IgD-negative memory B cell (primary cell): ENCODE results near the gene CEBPE. TPM values are rescaled to one million over a fixed set of nuclear protein-coding genes. Genes with fewer than 3 reads are reported as not detected.
"Not testable (repeated sequence)": the region's sequence is repeated elsewhere in the genome, so short reads cannot be mapped to it uniquely, and the experiment has no call there.

Experiments used
- H3K27ac Mint-ChIP-seq, 3 donors: one replicate each; pipeline ENCODE4 v1.8.0; 2020 to 2022; ENCODE audit warnings: mild to moderate bottlenecking in 3 of 3, mixed read lengths in 3 of 3, moderate library complexity in 1 of 3
- H3K27me3 Mint-ChIP-seq: one replicate; pipeline ENCODE4 v1.8.0; 2021; ENCODE audit warnings: mixed read lengths
- H3K36me3 Mint-ChIP-seq: one replicate; pipeline ENCODE4 v1.8.0; 2020; ENCODE audit warnings: mild to moderate bottlenecking, mixed read lengths
- H3K4me1 Mint-ChIP-seq, 3 donors: one replicate each; pipeline ENCODE4 v1.8.0; 2020 to 2022; ENCODE audit warnings: mixed read lengths in 3 of 3, mild to moderate bottlenecking in 1 of 3
- H3K4me3 Mint-ChIP-seq, 4 donors: one replicate each; pipeline ENCODE4 v1.8.0; 2020 to 2022; ENCODE audit warnings: mild to moderate bottlenecking in 4 of 4, mixed read lengths in 4 of 4, moderate library complexity in 3 of 4
- H3K9me3 Mint-ChIP-seq, 3 donors: one replicate each; pipeline ENCODE4 v1.8.0; 2020 to 2021; ENCODE audit warnings: mixed read lengths in 3 of 3, mild to moderate bottlenecking in 1 of 3
- polyA plus RNA-seq: library from polyadenylated mRNA; unstranded; fragments of 300-500 nt; fragmentation: Illumina TruSeq; gene quantifications from one replicate; pipeline ENCODE4 v1.2.3, GENCODE V29; 2021

CEBPE gene
- polyA plus RNA-seq, 1 donor from 2014 or later: not detected

GRCh38 chr14:23120541-23121251 lies 1.6 kb upstream of the CEBPE start:
- peaks cover 2% of the 10 kb centered on the region for H3K36me3 Mint-ChIP-seq
- peak overlapping the region; percentile 77 to 94 (median 82) for H3K27ac Mint-ChIP-seq
- H3K9me3 Mint-ChIP-seq: no peaks in the 10 kb centered on the region
- peak overlapping the region; percentile 31 to 86 (median 79) for H3K4me3 Mint-ChIP-seq
- peaks cover 29 to 34% (median 29%) of the 10 kb centered on the region in 3 donors for H3K4me1 Mint-ChIP-seq
- peaks cover 4% of the 10 kb centered on the region for H3K27me3 Mint-ChIP-seq

DNA sequence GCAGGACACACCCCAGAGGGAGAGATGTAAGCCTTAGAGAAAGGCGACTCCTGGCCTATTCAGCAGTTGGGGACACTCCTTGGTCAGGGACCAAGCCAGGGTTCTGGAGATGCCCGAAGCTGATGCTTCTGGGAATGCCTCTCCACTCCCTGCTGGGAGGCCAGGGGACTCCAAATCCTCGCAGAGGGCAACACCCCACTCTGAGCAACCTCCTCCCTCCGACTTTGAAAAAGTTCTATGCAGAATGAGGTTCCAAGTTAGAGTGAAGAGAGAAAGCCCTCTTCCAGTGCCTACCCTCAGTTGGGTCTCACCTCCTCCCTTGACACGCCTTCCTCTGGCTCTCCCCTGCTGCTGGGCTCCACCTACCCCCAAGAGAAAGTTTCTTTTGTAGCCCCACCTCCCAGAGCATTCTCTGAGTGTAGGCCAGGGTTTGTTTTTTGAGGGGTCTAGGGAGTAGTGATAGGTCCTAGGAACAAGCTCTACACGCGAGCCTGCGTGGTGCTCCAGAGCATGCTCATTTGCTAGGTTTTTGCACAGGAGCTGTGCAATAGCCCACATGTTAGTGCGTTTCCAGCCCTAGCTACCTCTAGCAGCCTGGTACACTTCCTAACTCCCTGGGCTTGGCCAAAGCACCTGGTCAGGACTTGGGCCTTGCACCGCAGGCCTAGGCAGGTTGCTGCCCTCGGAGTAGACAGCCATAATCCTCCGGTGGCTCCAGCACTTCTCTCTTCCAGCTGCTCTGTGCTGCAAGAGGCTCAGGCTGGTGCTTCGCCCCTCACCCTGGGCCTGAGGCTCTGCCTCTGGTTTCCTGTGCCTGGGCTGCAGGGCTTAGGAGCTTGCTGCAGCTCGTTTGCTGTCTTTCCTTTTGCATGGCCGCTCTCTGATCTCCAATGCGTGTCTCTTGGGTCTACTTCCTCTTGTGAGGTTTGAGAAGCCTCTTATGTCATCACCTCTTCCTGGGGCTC lies 590 bp upstream of the CEBPE start:
- H3K27me3 Mint-ChIP-seq: peaks cover 10% of the 10 kb centered on the region
- peak overlapping the region; percentile 80 to 94 (median 82) for H3K27ac Mint-ChIP-seq
- H3K36me3 Mint-ChIP-seq: peaks cover 2% of the 10 kb centered on the region
- peak overlapping the region; percentile 16 to 86 (median 62) for H3K4me3 Mint-ChIP-seq
- H3K9me3 Mint-ChIP-seq: no peaks in the 10 kb centered on the region
- peaks cover 29 to 36% (median 29%) of the 10 kb centered on the region in 3 donors for H3K4me1 Mint-ChIP-seq

DNA sequence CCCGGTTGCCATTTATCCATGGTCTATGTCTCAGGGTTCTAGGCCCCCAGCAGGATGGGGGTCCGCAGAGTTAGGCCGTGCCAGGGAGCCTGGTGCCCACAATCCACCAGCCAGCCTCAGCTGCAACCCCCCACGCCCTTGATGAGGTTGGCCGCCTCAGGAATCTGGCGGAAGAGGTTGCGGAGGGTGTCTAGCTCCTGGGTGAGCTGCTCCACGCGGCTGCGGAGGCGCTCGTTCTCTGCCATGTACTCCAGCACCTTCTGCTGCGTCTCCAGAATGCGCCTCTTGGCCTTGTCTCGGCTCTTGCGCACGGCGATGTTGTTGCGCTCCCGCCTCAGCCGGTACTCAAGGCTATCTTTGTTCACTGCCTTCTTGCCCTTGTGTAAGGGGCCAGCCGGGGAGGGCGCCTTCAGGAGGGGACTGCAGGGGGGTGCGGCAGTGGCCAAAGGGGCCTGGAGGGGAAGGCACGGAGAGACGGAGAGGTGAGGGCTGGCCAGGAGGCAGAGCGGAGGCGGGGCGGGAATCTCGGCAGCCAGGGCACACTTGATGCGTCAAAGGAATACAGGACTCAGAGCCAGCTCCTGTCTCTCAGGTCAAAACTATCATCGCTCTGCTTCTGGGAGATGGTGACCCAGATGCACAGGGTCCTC lies 1.6 kb downstream of the CEBPE start:
- H3K9me3 Mint-ChIP-seq: no peaks in the 10 kb centered on the region
- H3K4me3 Mint-ChIP-seq: no peak overlapping the region
- peaks cover 13% of the 10 kb centered on the region for H3K27me3 Mint-ChIP-seq
- peaks cover 23 to 39% (median 24%) of the 10 kb centered on the region in 3 donors for H3K4me1 Mint-ChIP-seq
- peak overlapping the region in 1 of 3 donors; percentile 73 for H3K27ac Mint-ChIP-seq
- peaks cover 2% of the 10 kb centered on the region for H3K36me3 Mint-ChIP-seq

- no peak overlapping the region for H3K4me3 Mint-ChIP-seq
- H3K27me3 Mint-ChIP-seq: peaks cover 13% of the 10 kb centered on the region
- no peak overlapping the region for H3K27ac Mint-ChIP-seq
- H3K9me3 Mint-ChIP-seq: no peaks in the 10 kb centered on the region
- H3K36me3 Mint-ChIP-seq: peaks cover 2% of the 10 kb centered on the region
- peaks cover 12 to 27% (median 14%) of the 10 kb centered on the region in 3 donors for H3K4me1 Mint-ChIP-seq
Measured at GRCh38 chr14:23115918-23116317, 3.1 kb downstream of the CEBPE start.

GRCh38 chr14:23115039-23115731 lies 3.9 kb downstream of the CEBPE start:
- Mint-ChIP-seq H3K9me3 (no peaks in the 10 kb centered on the region), H3K27ac (no peak overlapping the region), H3K4me3 (no peak overlapping the region), H3K4me1 (peaks cover 5 to 20% (median 6%) of the 10 kb centered on the region in 3 donors), H3K27me3 (peaks cover 13% of the 10 kb centered on the region), H3K36me3 (peaks cover 2% of the 10 kb centered on the region)

GRCh38 chr14:23114669-23115038 lies 4.4 kb downstream of the CEBPE start:
- Mint-ChIP-seq H3K36me3 (peaks cover 2% of the 10 kb centered on the region), H3K27ac (no peak overlapping the region)

DNA sequence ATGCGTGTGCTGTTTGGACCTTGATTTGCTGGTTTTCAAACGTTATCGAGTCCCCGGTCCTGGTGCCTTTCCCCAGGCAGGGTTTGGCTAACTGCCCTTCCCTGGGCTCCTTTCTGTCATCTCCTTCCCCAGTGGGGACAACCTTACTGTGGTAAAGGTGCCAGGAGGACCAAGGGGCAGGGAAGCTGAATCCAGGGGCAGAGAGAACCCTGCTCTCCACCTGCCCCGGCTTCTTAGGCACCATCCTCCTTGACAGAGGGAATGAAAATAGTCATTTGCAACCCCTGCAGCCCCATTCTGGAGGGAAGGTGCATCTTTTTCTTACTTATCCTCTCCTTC lies 5.0 kb downstream of the CEBPE start:
- no peaks in the 10 kb centered on the region for H3K36me3 Mint-ChIP-seq
- peaks cover 13% of the 10 kb centered on the region for H3K27me3 Mint-ChIP-seq
- no peaks in the 10 kb centered on the region for H3K9me3 Mint-ChIP-seq
- no peak overlapping the region for H3K27ac Mint-ChIP-seq
- no peak overlapping the region for H3K4me3 Mint-ChIP-seq
- peaks cover 0 to 10% (median 1%) of the 10 kb centered on the region in 3 donors for H3K4me1 Mint-ChIP-seq

More at GRCh38 chr14:23114669-23115038, 4.4 kb downstream of the CEBPE start:
- no peaks in the 10 kb centered on the region for H3K9me3 Mint-ChIP-seq
- peaks cover 0 to 15% (median 3%) of the 10 kb centered on the region in 3 donors for H3K4me1 Mint-ChIP-seq
- H3K27me3 Mint-ChIP-seq: peaks cover 13% of the 10 kb centered on the region
- no peak overlapping the region for H3K4me3 Mint-ChIP-seq

GRCh38 chr14:23113431-23114119 lies 5.5 kb downstream of the CEBPE start:
- Mint-ChIP-seq H3K36me3 (no peaks in the 10 kb centered on the region), H3K27ac (no peak overlapping the region), H3K27me3 (peaks cover 13% of the 10 kb centered on the region), H3K4me3 (no peak overlapping the region), H3K9me3 (no peaks in the 10 kb centered on the region), H3K4me1 (peaks cover 0 to 9% (median 0%) of the 10 kb centered on the region in 3 donors)

- Mint-ChIP-seq H3K4me1 (peaks cover 0 to 7% (median 0%) of the 10 kb centered on the region in 3 donors), H3K27me3 (peaks cover 13% of the 10 kb centered on the region), H3K9me3 (no peaks in the 10 kb centered on the region), H3K27ac (no peak overlapping the region), H3K36me3 (no peaks in the 10 kb centered on the region), H3K4me3 (no peak overlapping the region)
Measured at GRCh38 chr14:23112359-23113178, 6.5 kb downstream of the CEBPE start.

GRCh38 chr14:23110579-23111365 lies 8.3 kb downstream of the CEBPE start:
- Mint-ChIP-seq H3K4me1 (peaks cover 0 to 10% (median 5%) of the 10 kb centered on the region in 3 donors), H3K4me3 (no peak overlapping the region), H3K9me3 (no peaks in the 10 kb centered on the region), H3K27me3 (peaks cover 9% of the 10 kb centered on the region), H3K36me3 (no peaks in the 10 kb centered on the region), H3K27ac (no peak overlapping the region)

DNA sequence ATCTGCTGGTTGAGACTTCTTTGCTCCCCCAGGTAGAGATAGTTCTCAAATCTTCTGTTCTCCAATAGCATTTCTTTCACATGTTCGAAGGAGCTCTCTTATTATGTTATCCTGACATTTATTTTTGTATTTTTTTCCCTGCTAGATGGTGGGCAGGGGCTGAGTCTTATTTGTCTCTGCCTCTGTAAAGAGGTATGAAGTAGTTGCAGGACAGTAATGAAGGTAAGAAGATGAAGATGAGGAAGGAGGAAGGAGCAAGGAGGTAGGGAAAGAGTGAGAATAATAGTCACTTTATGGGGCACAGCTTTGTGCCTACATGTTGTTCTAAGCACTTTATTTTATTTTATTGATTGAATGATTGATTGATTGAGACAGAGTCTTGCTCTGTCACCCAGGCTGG lies 9.3 kb downstream of the CEBPE start:
- H3K4me1 Mint-ChIP-seq: peaks cover 0 to 10% (median 6%) of the 10 kb centered on the region in 3 donors
- no peak overlapping the region for H3K27ac Mint-ChIP-seq
- no peaks in the 10 kb centered on the region for H3K9me3 Mint-ChIP-seq
- no peaks in the 10 kb centered on the region for H3K36me3 Mint-ChIP-seq
- H3K27me3 Mint-ChIP-seq: peaks cover 4% of the 10 kb centered on the region
- H3K4me3 Mint-ChIP-seq: no peak overlapping the region

DNA sequence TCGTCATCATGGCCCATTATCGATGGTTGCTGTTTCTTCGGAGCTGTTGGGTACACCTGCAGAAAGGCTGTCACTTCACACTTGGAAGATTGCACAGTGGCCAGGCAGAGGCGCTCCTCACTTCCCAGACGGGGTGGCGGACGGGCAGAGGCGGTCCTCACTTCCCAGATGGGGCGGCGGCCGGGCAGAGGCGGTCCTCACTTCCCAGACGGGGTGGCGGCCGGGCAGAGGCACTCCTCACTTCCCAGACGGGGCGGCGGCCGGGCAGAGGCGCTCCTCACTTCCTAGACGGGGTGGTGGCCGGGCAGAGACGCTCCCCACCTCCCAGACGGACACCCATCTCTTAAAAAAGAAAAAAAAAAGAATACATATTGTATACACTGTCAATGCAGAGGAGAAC lies 10.9 kb downstream of the CEBPE start:
- not testable (repeated sequence) for H3K4me1 Mint-ChIP-seq, H3K27me3 Mint-ChIP-seq, H3K36me3 Mint-ChIP-seq, H3K4me3 Mint-ChIP-seq, H3K9me3 Mint-ChIP-seq
- peak overlapping the region in 1 of 3 donors; percentile 62 for H3K27ac Mint-ChIP-seq

DNA sequence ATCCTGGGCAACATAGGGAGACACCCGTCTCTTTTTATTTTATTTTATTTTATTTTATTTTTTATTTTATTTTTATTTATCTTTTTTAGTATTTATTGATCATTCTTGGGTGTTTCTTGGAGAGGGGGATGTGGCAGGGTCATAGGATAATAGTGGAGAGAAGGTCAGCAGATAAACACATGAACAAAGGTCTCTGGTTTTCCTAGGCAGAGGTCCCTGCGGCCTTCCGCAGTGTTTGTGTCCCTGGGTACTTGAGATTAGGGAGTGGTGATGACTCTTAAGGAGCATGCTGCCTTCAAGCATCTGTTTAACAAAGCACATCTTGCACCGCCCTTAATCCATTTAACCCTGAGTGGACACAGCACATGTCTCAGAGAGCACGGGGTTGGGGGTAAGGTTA lies 11.4 kb downstream of the CEBPE start:
- peak overlapping the region in 1 of 3 donors; percentile 62 for H3K27ac Mint-ChIP-seq
- H3K9me3 Mint-ChIP-seq: not testable (repeated sequence)

More for the DNA sequence above, 11.4 kb downstream of the CEBPE start:
- not testable (repeated sequence) for H3K27me3 Mint-ChIP-seq, H3K4me1 Mint-ChIP-seq, H3K4me3 Mint-ChIP-seq, H3K36me3 Mint-ChIP-seq
